Upper lobe of left lung (tissue), 6 donors: ENCODE data around the gene EYS. TPM values are rescaled to one million over a fixed set of nuclear protein-coding genes. Genes with fewer than 3 reads are reported as not detected.

Source experiments
- ATAC-seq, 2 donors: fragments of 200-7000 bp; cut with Tn5 transposase; one replicate each; pipeline ENCODE4 v1.9.1; 2022; ENCODE audit warnings: mild to moderate bottlenecking in 2 of 2, moderate library complexity in 2 of 2; ENCODE audit not compliant: low FRiP score in 2 of 2
- DNase-seq, 2 donors: peaks; one replicate each; pipeline ENCODE4 v3.0.0-alpha.2; 2019 to 2020
- H3K27ac ChIP-seq, 4 donors: fragments of 200-600 bp; sonication (generic); one replicate each; pipeline ENCODE4 v1.5.1; 2016 to 2019
- H3K27me3 ChIP-seq, 4 donors: fragments of 200-600 bp; sonication (generic); one replicate each; pipeline ENCODE4 v1.5.1; 2017 to 2019
- H3K36me3 ChIP-seq, 4 donors: fragments of 200-600 bp; sonication (generic); one replicate each; pipeline ENCODE4 v1.5.1; 2016 to 2019
- H3K4me1 ChIP-seq, 4 donors: fragments of 200-600 bp; sonication (generic); one replicate each; pipeline ENCODE4 v1.5.1; 2018 to 2019
- H3K4me3 ChIP-seq, 4 donors: fragments of 200-600 bp; sonication (generic); one replicate each; pipeline ENCODE4 v1.5.1; 2017 to 2019; ENCODE audit warnings: mild to moderate bottlenecking in 2 of 4, moderate library complexity in 1 of 4
- H3K9me3 ChIP-seq, 4 donors: fragments of 200-600 bp; sonication (generic); one replicate each; pipeline ENCODE4 v1.5.1; 2018 to 2019
- EP300 ChIP-seq, 4 donors: sonication (generic); formaldehyde crosslinking; IDR thresholded peaks; one replicate each; pipeline ENCODE4 v1.5.1; 2017; ENCODE audit warnings: antibody characterized with exemption in 4 of 4, control low read depth in 2 of 4
- POLR2A ChIP-seq, 4 donors: fragments of 450-650 bp; IDR thresholded peaks; one replicate each; pipeline ENCODE4 v1.5.1; 2016 to 2017; ENCODE audit warnings: antibody characterized with exemption in 4 of 4, mild to moderate bottlenecking in 2 of 4
- POLR2AphosphoS5 ChIP-seq, 2 donors: sonication (generic); formaldehyde crosslinking; IDR thresholded peaks; one replicate each; pipeline ENCODE4 v1.5.1; 2017; ENCODE audit warnings: antibody characterized with exemption in 2 of 2
- WGBS, 2 donors: methylation state at CpG; one replicate each; pipeline ENCODE4 v1.1.5; 2017 to 2018; 5-methylcytosine and 5-hydroxymethylcytosine counted together
- total RNA-seq, 6 donors: library from RNA; depleted of rRNA in 4 of 6; stranded (reverse); fragments of >200 nt in 4 of 6; gene quantifications; one replicate each; pipeline versions ENCODE4 v1.1.0 to v1.2.1, GENCODE V29; 2016 to 2021
- TF ChIP-seq, protein P1 (sequence below), 6 experiments: fragments of 450-650 bp in 4 of 6; fragments of 200-600 bp in 2 of 6; sonication (generic) in 2 of 6; IDR thresholded peaks; one replicate each; pipeline ENCODE4 v1.5.1; 2016 to 2019; ENCODE audit warnings: antibody characterized with exemption in 6 of 6
- donor health status: DM: no; HTN: no; CAD: no; lungs with moderate emphysema.
- donor health status: DM: no; HTN: yes; CAD: no; lungs with severe emphysema.

The EYS gene
- total RNA-seq, 6 donors from 2014 or later, result under 0.01 to 0.46 (median 0.28) TPM; not detected in 2

DNA sequence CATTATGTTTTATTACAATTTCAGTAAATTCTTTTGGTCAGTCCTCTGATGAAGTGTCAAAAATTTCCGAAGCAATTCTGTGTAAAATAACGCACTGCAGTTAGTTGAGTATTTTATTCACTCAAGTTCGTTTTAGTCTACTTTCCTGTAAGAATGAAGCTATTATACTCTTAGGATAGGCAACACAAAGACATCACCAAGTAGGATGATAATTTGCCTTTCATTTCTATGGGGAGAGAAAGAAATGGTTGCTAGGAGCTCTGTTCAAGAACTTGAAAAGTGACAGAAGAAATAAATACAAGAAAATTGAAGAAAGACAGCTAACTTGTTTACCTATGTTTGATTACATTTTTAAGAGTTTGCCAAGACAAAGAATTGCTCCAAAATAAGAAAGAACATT lies 290.4 kb downstream of the EYS start:
- Histone ChIP-seq H3K27me3 (no peaks in the 10 kb centered on the region), H3K4me3 (no peak overlapping the region), H3K4me1 (no peaks in the 10 kb centered on the region), H3K27ac (no peak overlapping the region), H3K9me3 (no peaks in the 10 kb centered on the region), H3K36me3 (no peaks in the 10 kb centered on the region)
- ATAC-seq (no peak), DNase-seq (no peak)
- TF ChIP-seq EP300 (IDR thresholded peaks at IDR 0.05) (no peak), POLR2A (IDR thresholded peaks at IDR 0.05) (no peak), POLR2AphosphoS5 (IDR thresholded peaks at IDR 0.05) (no peak)
- TF ChIP-seq, protein P1, sequence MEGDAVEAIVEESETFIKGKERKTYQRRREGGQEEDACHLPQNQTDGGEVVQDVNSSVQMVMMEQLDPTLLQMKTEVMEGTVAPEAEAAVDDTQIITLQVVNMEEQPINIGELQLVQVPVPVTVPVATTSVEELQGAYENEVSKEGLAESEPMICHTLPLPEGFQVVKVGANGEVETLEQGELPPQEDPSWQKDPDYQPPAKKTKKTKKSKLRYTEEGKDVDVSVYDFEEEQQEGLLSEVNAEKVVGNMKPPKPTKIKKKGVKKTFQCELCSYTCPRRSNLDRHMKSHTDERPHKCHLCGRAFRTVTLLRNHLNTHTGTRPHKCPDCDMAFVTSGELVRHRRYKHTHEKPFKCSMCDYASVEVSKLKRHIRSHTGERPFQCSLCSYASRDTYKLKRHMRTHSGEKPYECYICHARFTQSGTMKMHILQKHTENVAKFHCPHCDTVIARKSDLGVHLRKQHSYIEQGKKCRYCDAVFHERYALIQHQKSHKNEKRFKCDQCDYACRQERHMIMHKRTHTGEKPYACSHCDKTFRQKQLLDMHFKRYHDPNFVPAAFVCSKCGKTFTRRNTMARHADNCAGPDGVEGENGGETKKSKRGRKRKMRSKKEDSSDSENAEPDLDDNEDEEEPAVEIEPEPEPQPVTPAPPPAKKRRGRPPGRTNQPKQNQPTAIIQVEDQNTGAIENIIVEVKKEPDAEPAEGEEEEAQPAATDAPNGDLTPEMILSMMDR (IDR thresholded peaks at IDR 0.05), result no peak
- WGBS, 2 donors, result 56 to 69% methylated on average over 3 of the region's 3 CpGs

DNA sequence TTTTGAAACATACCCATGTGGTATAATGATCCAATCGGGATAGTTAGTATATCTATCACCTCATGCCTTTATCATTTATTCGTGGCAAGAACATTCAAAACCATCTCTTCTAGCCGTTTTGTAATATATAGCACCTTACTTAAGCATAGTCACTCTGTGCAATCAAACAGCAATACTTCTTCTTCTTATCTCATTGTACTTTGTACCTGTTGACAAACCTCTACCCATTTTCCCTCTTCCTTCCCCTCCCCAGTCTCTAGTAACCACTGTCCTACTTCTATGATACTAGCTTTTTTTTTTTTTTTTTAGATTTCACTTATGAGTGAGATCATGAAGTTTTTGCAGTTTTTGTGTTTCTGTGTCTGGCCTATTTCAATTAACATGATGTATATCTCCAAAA lies 296.7 kb downstream of the EYS start:
- Histone ChIP-seq H3K9me3 (no peaks in the 10 kb centered on the region), H3K4me3 (no peak overlapping the region), H3K4me1 (no peaks in the 10 kb centered on the region), H3K27ac (no peak overlapping the region), H3K27me3 (no peaks in the 10 kb centered on the region), H3K36me3 (no peaks in the 10 kb centered on the region)
- no peak for DNase-seq
- WGBS, 2 donors, result 82 to 86% methylated on average over 3 of the region's 3 CpGs
- ATAC-seq, result no peak
- no peak for TF ChIP-seq POLR2AphosphoS5 (IDR thresholded peaks at IDR 0.05)
- TF ChIP-seq, protein P1 (IDR thresholded peaks at IDR 0.05), result no peak
- no peak for TF ChIP-seq POLR2A (IDR thresholded peaks at IDR 0.05)
- TF ChIP-seq EP300 (IDR thresholded peaks at IDR 0.05), result no peak

DNA sequence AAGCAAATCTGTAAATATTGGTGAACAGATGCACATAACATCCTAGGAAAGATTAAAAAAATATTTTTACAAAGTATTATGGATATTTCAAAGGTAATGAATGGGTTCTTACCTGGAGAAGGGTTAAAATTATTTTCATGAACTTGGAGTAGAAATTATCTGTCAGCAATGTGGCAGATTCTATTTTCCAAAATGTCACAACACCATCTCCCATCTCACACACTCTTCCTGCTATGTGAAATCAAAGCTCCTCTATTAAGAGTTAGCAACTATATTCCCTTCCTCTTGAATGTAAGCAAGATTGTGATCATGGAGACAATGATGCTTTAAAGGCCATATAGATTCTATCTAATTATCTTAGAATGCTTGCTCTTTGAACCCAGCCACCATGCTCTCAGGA lies 304.5 kb downstream of the EYS start:
- no peak for ATAC-seq
- TF ChIP-seq POLR2A (IDR thresholded peaks at IDR 0.05), result no peak
- TF ChIP-seq EP300 (IDR thresholded peaks at IDR 0.05), result no peak
- no peak for TF ChIP-seq POLR2AphosphoS5 (IDR thresholded peaks at IDR 0.05)
- TF ChIP-seq, protein P1 (IDR thresholded peaks at IDR 0.05), result no peak
- no peaks in the 10 kb centered on the region for H3K36me3 ChIP-seq
- H3K4me1 ChIP-seq, result no peaks in the 10 kb centered on the region
- H3K27ac ChIP-seq, result no peak overlapping the region
- no peak for DNase-seq
- H3K27me3 ChIP-seq, result no peaks in the 10 kb centered on the region
- H3K4me3 ChIP-seq, result no peak overlapping the region
- H3K9me3 ChIP-seq, result no peaks in the 10 kb centered on the region

DNA sequence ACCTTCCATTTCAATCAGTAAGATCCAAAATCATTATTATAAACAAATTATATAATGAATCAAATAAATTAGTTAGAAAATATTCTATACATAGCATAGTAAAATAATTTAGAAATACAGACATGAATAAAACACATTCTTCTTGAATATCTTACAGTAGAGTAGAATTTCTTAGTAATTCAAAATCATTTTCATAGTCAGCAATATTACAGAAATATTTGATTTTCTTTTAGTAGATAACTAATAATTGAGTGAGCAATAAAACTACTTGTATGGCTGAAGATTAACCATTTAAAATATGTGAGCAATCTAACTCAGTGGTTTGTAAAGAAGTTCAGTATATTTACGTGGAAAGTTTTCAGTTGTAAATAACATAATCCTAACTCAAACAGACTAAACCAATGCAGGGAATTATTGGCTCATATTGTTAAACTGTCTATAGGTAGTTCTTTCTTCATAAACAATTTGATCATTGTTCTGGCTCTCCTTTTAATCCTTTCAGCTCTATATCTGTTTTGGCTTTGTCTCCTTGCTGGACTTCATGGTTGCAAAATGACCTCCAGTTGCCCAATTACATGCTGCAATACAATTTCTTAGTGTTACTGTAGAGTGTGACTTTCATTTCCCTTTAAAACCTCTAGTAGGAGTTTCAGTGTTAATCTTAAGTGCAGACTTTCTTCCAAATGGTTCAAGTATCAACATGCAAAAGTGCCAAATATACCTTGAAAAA lies 307.5 kb downstream of the EYS start:
- TF ChIP-seq, protein P1 (IDR thresholded peaks at IDR 0.05), result no peak
- TF ChIP-seq POLR2A (IDR thresholded peaks at IDR 0.05), result no peak
- TF ChIP-seq EP300 (IDR thresholded peaks at IDR 0.05), result no peak
- no peak for TF ChIP-seq POLR2AphosphoS5 (IDR thresholded peaks at IDR 0.05)
- 80 to 88% methylated on average over 1 of the region's 1 CpG for WGBS, 2 donors
- H3K9me3 ChIP-seq, result no peaks in the 10 kb centered on the region
- no peaks in the 10 kb centered on the region for H3K4me1 ChIP-seq
- H3K27ac ChIP-seq, result no peak overlapping the region
- H3K27me3 ChIP-seq, result no peaks in the 10 kb centered on the region
- ATAC-seq, result no peak
- H3K4me3 ChIP-seq, result no peak overlapping the region
- DNase-seq, result no peak
- H3K36me3 ChIP-seq, result no peaks in the 10 kb centered on the region

DNA sequence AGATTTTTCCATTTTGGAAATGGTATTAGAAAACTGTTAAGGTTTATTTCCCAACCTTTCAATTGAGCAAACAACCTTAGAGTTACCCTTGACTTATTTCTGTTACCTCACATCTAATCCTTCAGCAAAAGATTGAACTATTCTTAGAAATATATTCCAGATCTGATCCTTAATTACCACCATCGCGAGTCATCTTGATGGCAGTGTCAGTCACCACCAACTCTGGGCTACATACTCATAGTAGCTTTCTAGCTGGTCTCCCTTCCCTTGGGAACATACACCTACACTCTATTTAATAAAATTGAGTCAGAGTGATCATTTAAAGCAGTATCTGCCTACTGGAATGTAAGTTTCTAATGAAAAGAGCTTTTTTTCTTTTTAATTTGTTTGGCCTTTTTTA lies 308.2 kb downstream of the EYS start:
- no peaks in the 10 kb centered on the region for H3K9me3 ChIP-seq
- H3K36me3 ChIP-seq, result no peaks in the 10 kb centered on the region
- H3K27ac ChIP-seq, result no peak overlapping the region
- WGBS, 2 donors, result 96 to 100% methylated on average over 2 of the region's 2 CpGs
- H3K27me3 ChIP-seq, result no peaks in the 10 kb centered on the region
- ATAC-seq (no peak), DNase-seq (no peak)
- no peaks in the 10 kb centered on the region for H3K4me1 ChIP-seq
- no peak overlapping the region for H3K4me3 ChIP-seq
- TF ChIP-seq POLR2A (IDR thresholded peaks at IDR 0.05) (no peak), POLR2AphosphoS5 (IDR thresholded peaks at IDR 0.05) (no peak), EP300 (IDR thresholded peaks at IDR 0.05) (no peak)
- TF ChIP-seq, protein P1 (IDR thresholded peaks at IDR 0.05), result no peak
